HUES48 (cell line): ENCODE measurements around the gene FGF21.

Experiments
- H3K27ac ChIP-seq: one replicate; pipeline ENCODE4 v1.7.0; 2013; ENCODE audit warnings: low read depth, low read length, inconsistent platforms
- H3K27me3 ChIP-seq: 2 replicates; pipeline ENCODE4 v1.6.1; 2013; ENCODE audit warnings: mild to moderate bottlenecking, low read length; ENCODE audit not compliant: control insufficient read depth, insufficient read depth
- H3K36me3 ChIP-seq: 2 replicates; pipeline ENCODE4 v1.6.1; 2013; ENCODE audit warnings: low read length; ENCODE audit not compliant: control insufficient read depth, insufficient read depth
- H3K4me1 ChIP-seq: 2 replicates; pipeline ENCODE4 v1.6.1; 2013; ENCODE audit warnings: mild to moderate bottlenecking, low read length; ENCODE audit not compliant: control insufficient read depth, insufficient read depth
- H3K4me3 ChIP-seq: 2 replicates; pipeline ENCODE4 v1.5.1; 2013; ENCODE audit warnings: mild to moderate bottlenecking, low read depth, low read length
- H3K9ac ChIP-seq: 2 replicates; pipeline ENCODE4 v1.6.1; 2013; ENCODE audit warnings: mild to moderate bottlenecking, low read depth, low read length, moderate library complexity
- H3K9me3 ChIP-seq: 2 replicates; pipeline ENCODE4 v1.6.1; 2013; ENCODE audit warnings: low read length; ENCODE audit not compliant: control insufficient read depth, insufficient read depth

The FGF21 gene

GRCh38 chr19:48746110-48746509 is 9.2 kb upstream of the FGF21 start:
- Histone ChIP-seq H3K9ac (peak overlapping the region; percentile 23; the same call in 1 of the 2 replicates), H3K27ac (peak overlapping the region; percentile 93), H3K4me3 (peak overlapping the region; percentile 70), H3K9me3 (no peaks in the 10 kb centered on the region), H3K27me3 (no peaks in the 10 kb centered on the region), H3K4me1 (peaks cover 13% of the 10 kb centered on the region), H3K36me3 (peaks cover 27% of the 10 kb centered on the region)

GRCh38 chr19:48746738-48747575 is 8.4 kb upstream of the FGF21 start, which contains the start of gene IZUMO1:
Gene IZUMO1, minus strand, starts transcription at chr19:48746909. Its CDS starts 1,050 bp downstream, at chr19:48745859.
- no peaks in the 10 kb centered on the region for H3K9me3 ChIP-seq
- peak within 1 kb of the TSS; percentile 70 for H3K4me3 ChIP-seq
- H3K9ac ChIP-seq, result peak within 1 kb of the TSS; percentile 29
- H3K36me3 ChIP-seq, result peaks cover 29% of the 10 kb centered on the region
- peaks cover 8% of the 10 kb centered on the region for H3K4me1 ChIP-seq
- no peaks in the 10 kb centered on the region for H3K27me3 ChIP-seq
- H3K27ac ChIP-seq, result peak within 1 kb of the TSS; percentile 93

DNA sequence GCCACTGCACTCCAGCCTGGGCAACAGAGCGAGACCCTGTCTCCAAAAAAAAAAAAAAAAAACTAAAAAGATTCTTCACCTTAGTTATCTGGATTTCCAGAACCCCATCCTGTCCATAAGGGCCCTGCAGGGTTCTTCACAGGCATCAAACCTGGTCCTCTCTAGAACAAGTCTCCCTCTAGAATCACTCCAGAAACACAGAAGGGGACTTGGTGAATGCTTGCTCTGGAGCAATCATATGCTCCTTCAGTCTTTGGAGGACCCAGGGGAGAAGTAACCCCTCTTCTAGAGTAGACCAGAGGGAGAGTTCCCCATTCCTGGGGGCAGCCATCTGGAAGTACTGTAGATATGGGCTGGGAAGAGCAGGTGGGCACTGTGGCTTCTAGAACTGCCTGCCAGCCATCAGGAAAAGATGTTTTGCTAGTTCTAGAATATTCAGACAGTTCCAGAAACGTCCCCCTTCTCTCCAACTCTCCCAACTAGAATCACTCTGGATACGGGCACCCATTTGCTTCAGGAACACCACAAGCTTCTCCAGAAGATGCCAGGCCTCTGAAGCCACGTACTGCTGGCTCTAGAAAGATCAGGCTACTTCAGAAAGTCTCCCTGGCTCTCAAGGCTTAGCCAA is 5.6 kb upstream of the FGF21 start:
- H3K4me1 ChIP-seq, result peaks cover 13% of the 10 kb centered on the region
- H3K27ac ChIP-seq, result no peak overlapping the region
- H3K9ac ChIP-seq, result no peak overlapping the region
- no peaks in the 10 kb centered on the region for H3K27me3 ChIP-seq
- H3K9me3 ChIP-seq, result no peaks in the 10 kb centered on the region
- H3K36me3 ChIP-seq, result peaks cover 29% of the 10 kb centered on the region
- H3K4me3 ChIP-seq, result no peak overlapping the region

GRCh38 chr19:48750351-48750750 is 5.0 kb upstream of the FGF21 start:
- no peak overlapping the region for H3K4me3 ChIP-seq
- H3K27me3 ChIP-seq, result no peaks in the 10 kb centered on the region
- H3K27ac ChIP-seq, result no peak overlapping the region
- peaks cover 29% of the 10 kb centered on the region for H3K36me3 ChIP-seq
- H3K9ac ChIP-seq, result no peak overlapping the region
- no peaks in the 10 kb centered on the region for H3K9me3 ChIP-seq
- H3K4me1 ChIP-seq, result peaks cover 15% of the 10 kb centered on the region

DNA sequence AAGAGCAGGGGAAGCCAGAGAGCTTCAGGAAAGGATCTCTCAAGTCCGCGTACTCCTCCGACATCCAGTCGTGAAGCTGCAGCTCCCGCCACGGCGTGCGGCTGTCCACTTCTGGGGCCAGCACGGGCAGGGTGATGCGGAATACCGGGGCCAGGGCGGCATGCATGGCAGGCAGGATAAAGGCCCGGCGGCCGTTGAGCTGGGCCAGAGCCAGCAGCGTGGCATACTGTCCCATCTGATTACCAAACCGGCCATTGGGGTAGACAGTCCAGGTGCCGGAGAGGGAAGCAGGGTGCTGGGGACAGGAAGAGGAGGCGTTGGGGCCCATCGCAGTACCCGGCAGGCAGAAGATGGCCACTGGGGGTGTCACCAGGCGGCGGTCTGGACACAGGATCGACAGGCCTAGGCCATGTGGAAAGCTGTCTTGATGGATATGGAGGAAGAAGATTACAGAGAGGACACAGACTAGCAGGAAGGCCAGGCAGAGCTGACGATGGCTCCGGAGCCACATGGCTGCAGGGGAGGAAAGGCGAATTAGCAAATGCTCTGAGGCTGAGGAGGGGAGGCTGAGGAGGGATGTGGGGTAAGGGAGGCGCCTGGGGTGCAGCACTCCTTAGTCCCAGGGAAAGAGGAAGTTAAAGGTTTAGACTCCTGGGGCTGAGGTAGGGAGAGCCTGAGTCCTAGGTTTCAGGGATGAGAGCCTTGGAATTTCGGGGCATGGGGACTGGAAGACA is 4.4 kb upstream of the FGF21 start:
- no peak overlapping the region for H3K27ac ChIP-seq
- peaks cover 21% of the 10 kb centered on the region for H3K4me1 ChIP-seq
- no peaks in the 10 kb centered on the region for H3K9me3 ChIP-seq
- H3K4me3 ChIP-seq, result peak overlapping the region; percentile 6; the same call in 1 of the 2 replicates
- H3K36me3 ChIP-seq, result peaks cover 29% of the 10 kb centered on the region
- no peak overlapping the region for H3K9ac ChIP-seq
- no peaks in the 10 kb centered on the region for H3K27me3 ChIP-seq

DNA sequence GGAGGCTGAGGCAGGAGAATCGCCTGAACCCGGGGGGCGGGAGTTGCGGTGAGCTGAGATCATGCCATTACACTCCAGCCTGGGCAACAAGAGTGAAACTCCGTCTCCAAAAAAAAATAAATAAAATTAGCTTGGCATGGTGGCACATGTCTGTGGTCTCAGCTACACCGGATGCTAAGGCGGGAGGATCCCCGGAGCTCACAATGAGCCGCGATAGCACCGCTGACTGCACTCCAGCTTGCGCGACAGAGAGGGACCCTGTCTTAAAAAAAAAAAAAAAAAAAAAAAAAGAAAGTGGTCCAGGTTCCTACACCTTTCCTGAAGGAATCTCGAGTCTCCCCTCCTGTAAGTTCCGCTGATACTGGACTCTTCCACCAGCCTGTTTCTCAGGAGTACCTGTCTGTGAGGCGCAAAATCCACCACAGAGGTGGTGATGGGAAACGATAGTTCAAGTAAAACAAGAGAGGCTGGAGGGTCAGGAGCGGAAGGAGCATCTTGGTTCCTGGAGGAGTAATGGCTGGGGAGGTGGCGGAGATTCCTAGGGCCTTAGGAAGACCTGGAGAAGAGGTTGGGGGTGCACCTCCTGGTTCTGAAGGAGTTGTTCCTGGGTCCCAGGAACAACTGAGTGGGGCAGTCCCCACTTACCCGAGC is 3.4 kb upstream of the FGF21 start:
- H3K27ac ChIP-seq, result peak overlapping the region; percentile 66
- H3K4me3 ChIP-seq, result peak overlapping the region; percentile 95
- H3K36me3 ChIP-seq, result peaks cover 29% of the 10 kb centered on the region
- H3K9me3 ChIP-seq, result no peaks in the 10 kb centered on the region
- peaks cover 15% of the 10 kb centered on the region for H3K4me1 ChIP-seq
- peak overlapping the region; percentile 69 for H3K9ac ChIP-seq
- H3K27me3 ChIP-seq, result no peaks in the 10 kb centered on the region

- Histone ChIP-seq H3K9ac (peak within 1 kb of the TSS; percentile 69), H3K36me3 (peaks cover 29% of the 10 kb centered on the region), H3K4me3 (peak within 1 kb of the TSS; percentile 95)
Observed at GRCh38 chr19:48752496-48753365, 2.6 kb upstream of the FGF21 start, which contains the start of gene FUT1. Gene FUT1, minus strand, starts transcription at chr19:48752641. Its CDS starts 1,360 bp downstream, at chr19:48751281.

DNA sequence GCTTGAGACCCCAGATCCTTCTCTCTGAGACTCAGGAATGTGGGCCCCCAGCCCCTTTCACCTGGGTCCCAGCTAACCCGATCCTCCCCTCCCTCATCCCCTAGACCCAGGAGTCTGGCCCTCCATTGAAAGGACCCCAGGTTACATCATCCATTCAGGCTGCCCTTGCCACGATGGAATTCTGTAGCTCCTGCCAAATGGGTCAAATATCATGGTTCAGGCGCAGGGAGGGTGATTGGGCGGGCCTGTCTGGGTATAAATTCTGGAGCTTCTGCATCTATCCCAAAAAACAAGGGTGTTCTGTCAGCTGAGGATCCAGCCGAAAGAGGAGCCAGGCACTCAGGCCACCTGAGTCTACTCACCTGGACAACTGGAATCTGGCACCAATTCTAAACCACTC is 463 bp downstream of the FGF21 start:
- no peaks in the 10 kb centered on the region for H3K9me3 ChIP-seq
- no peaks in the 10 kb centered on the region for H3K27me3 ChIP-seq
- H3K36me3 ChIP-seq, result peaks cover 5% of the 10 kb centered on the region
- peaks cover 15% of the 10 kb centered on the region for H3K4me1 ChIP-seq
- 0 out of 2 replicates have a peak overlapping the region, but pooled peaks have one; percentile 30 for H3K9ac ChIP-seq
- H3K27ac ChIP-seq, result no peak overlapping the region
- H3K4me3 ChIP-seq, result no peak overlapping the region

More at GRCh38 chr19:48752496-48753365, 2.6 kb upstream of the FGF21 start, which contains the start of gene FUT1:
- Histone ChIP-seq H3K4me1 (peaks cover 15% of the 10 kb centered on the region), H3K27me3 (no peaks in the 10 kb centered on the region), H3K27ac (peak within 1 kb of the TSS; percentile 66), H3K9me3 (no peaks in the 10 kb centered on the region)

- H3K27me3 ChIP-seq, result no peaks in the 10 kb centered on the region
- no peak overlapping the region for H3K9ac ChIP-seq
- H3K27ac ChIP-seq, result no peak overlapping the region
- H3K36me3 ChIP-seq, result peaks cover 1% of the 10 kb centered on the region; the same call in 1 of the 2 replicates
- peaks cover 15% of the 10 kb centered on the region for H3K4me1 ChIP-seq
- no peak overlapping the region for H3K4me3 ChIP-seq
- H3K9me3 ChIP-seq, result no peaks in the 10 kb centered on the region
Observed at GRCh38 chr19:48756212-48756611, 888 bp downstream of the FGF21 start.
